ENCODE measurements around the gene SAMHD1.

DNA sequence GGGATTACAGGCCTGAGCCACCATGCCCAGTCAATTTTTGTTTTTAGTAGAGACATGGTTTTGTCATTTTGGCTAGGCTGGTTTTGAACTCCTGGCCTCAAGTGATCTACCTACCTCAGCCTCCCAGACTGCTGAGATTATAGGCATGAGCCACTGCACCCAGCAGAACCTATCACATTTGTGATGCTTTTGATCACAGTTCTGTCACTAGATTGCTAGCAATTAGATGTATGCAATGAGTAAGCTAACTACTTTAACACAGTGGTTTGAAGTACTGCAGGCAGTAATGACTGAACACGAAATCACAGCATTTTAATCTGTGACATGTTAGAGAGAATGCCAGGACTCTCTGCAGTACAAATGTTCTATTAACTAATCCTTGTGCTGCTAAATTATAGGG lies 19.6 kb upstream of the SAMHD1 start:
- TF ChIP-seq, protein P1, sequence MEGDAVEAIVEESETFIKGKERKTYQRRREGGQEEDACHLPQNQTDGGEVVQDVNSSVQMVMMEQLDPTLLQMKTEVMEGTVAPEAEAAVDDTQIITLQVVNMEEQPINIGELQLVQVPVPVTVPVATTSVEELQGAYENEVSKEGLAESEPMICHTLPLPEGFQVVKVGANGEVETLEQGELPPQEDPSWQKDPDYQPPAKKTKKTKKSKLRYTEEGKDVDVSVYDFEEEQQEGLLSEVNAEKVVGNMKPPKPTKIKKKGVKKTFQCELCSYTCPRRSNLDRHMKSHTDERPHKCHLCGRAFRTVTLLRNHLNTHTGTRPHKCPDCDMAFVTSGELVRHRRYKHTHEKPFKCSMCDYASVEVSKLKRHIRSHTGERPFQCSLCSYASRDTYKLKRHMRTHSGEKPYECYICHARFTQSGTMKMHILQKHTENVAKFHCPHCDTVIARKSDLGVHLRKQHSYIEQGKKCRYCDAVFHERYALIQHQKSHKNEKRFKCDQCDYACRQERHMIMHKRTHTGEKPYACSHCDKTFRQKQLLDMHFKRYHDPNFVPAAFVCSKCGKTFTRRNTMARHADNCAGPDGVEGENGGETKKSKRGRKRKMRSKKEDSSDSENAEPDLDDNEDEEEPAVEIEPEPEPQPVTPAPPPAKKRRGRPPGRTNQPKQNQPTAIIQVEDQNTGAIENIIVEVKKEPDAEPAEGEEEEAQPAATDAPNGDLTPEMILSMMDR (IDR thresholded peaks at IDR 0.05 in 8 of 11, conservative IDR thresholded peaks at IDR 0.05 in 3 of 11), result no peak
- TF ChIP-seq POLR2AphosphoS5 (IDR thresholded peaks at IDR 0.05), result no peak
- TF ChIP-seq POLR2A (IDR thresholded peaks at IDR 0.05), result no peak

Data from spleen (tissue), 7 donors.